ENCODE data around the gene TTC24.
"Not testable (repeated sequence)": the region's sequence is repeated elsewhere in the genome, so short reads cannot be mapped to it uniquely, and the experiment has no call there.

The TTC24 gene

GRCh38 chr1:156623946-156624813 lies 44.7 kb downstream of the TTC24 start:
- H3K4me3 ChIP-seq (replicated peaks in 1 of 2; ENCODE audit: low read depth in 2 of 2, low read length in 2 of 2) = peak overlapping the region; percentile 14 to 43
- DNase-seq (ENCODE audit: low read depth in 2 of 2) = peak; percentile 45 to 49
- peak; percentile 47 for TF ChIP-seq CTCF (IDR thresholded peaks at IDR 0.05; ENCODE audit: low read depth, low read length)

GRCh38 chr1:156624814-156625435 lies 45.4 kb downstream of the TTC24 start:
- no peak for DNase-seq (ENCODE audit: low read depth in 2 of 2)
- no peak for TF ChIP-seq CTCF (IDR thresholded peaks at IDR 0.05; ENCODE audit: low read depth, low read length)
- peak overlapping the region in 1 of 2 donors; percentile 43 for H3K4me3 ChIP-seq (replicated peaks in 1 of 2; ENCODE audit: low read depth in 2 of 2, low read length in 2 of 2)

- peak; percentile 48 to 56 for DNase-seq (ENCODE audit: low read depth in 2 of 2)
- H3K4me3 ChIP-seq (replicated peaks in 1 of 2; ENCODE audit: low read depth in 2 of 2, low read length in 2 of 2) = no peak overlapping the region
- peak; percentile 78 for TF ChIP-seq CTCF (IDR thresholded peaks at IDR 0.05; ENCODE audit: low read depth, low read length)
These were observed 46.0 kb downstream of the TTC24 start for GRCh38 chr1:156625436-156626078.

- TF ChIP-seq CTCF (IDR thresholded peaks at IDR 0.05; ENCODE audit: low read depth, low read length) = no peak
- no peak for DNase-seq (ENCODE audit: low read depth in 2 of 2)
- H3K4me3 ChIP-seq (replicated peaks in 1 of 2; ENCODE audit: low read depth in 2 of 2, low read length in 2 of 2) = no peak overlapping the region
These were observed 46.5 kb downstream of the TTC24 start for GRCh38 chr1:156626079-156626438.

- H3K4me3 ChIP-seq (replicated peaks in 1 of 2; ENCODE audit: low read depth in 2 of 2, low read length in 2 of 2) = no peak overlapping the region
- TF ChIP-seq CTCF (IDR thresholded peaks at IDR 0.05; ENCODE audit: low read depth, low read length) = peak; percentile 77
- DNase-seq (ENCODE audit: low read depth in 2 of 2) = peak; percentile 58 to 61
These were observed 47.9 kb downstream of the TTC24 start for GRCh38 chr1:156627313-156627880.

GRCh38 chr1:156629823-156630449 lies 50.4 kb downstream of the TTC24 start:
- no peak for DNase-seq (ENCODE audit: low read depth in 2 of 2)
- TF ChIP-seq CTCF (IDR thresholded peaks at IDR 0.05; ENCODE audit: low read depth, low read length) = no peak
- no peak overlapping the region for H3K4me3 ChIP-seq (replicated peaks in 1 of 2; ENCODE audit: low read depth in 2 of 2, low read length in 2 of 2)

- DNase-seq (ENCODE audit: low read depth in 2 of 2); H3K4me3 ChIP-seq (replicated peaks in 1 of 2; ENCODE audit: low read depth in 2 of 2, low read length in 2 of 2): not testable (repeated sequence)
These were observed 51.6 kb downstream of the TTC24 start for GRCh38 chr1:156631152-156631551.
